Measurements from ENCODE around the gene SHTN1. TPM values are rescaled to one million over a fixed set of nuclear protein-coding genes. Genes with fewer than 3 reads are reported as not detected.

The SHTN1 gene, protein sequence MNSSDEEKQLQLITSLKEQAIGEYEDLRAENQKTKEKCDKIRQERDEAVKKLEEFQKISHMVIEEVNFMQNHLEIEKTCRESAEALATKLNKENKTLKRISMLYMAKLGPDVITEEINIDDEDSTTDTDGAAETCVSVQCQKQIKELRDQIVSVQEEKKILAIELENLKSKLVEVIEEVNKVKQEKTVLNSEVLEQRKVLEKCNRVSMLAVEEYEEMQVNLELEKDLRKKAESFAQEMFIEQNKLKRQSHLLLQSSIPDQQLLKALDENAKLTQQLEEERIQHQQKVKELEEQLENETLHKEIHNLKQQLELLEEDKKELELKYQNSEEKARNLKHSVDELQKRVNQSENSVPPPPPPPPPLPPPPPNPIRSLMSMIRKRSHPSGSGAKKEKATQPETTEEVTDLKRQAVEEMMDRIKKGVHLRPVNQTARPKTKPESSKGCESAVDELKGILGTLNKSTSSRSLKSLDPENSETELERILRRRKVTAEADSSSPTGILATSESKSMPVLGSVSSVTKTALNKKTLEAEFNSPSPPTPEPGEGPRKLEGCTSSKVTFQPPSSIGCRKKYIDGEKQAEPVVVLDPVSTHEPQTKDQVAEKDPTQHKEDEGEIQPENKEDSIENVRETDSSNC
- total RNA-seq (2022; extraction: Qiagen RNA extraction; ENCODE audit: low read depth), result 22.8 to 31.3 TPM (median 27.0 TPM) in 5 replicates

GRCh38 chr10:117005026-117005526 is at the start of gene SHTN1:
TSS of gene SHTN1 (minus strand) at chr10:117005187. CDS start at chr10:117005079, 108 bp downstream.

DNA sequence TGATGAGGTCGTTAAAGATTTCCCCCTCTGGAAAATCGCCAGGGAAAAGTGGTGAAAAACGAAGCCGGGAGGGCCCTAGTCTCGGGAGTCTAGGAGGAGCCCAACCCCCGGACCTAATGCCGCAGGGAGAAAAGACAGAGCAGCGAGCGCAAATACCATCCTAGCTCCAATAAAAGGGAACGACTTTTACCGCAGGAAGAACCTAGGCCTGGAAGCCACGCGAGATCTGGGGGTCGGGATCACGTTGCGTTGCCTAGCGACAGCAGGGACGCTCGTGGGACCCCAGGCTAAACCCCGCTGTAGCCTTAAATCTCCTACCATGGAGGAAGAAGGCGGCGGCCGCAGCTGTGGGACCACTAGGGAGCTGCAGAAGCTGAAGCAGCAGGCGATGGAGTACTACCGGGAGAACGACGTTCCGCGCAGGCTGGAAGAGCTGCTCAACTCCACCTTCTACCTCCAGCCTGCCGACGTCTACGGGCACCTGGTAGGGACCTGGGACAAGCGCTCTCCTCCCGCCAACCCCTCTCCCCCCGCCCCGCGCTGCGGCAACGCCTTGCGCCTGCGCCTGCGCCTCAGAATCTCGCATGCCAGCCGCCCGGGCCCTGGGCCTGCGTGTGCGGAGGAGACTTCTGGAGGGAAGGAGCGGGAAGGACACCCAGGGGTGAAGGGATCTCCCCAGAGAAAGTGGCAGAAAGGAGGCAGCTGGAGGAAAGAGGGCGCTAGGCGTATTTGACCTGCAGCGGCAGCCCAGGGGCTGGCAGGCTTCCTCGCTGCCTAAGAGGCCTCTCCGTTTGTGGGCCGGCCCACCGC is 155.5 kb downstream of the SHTN1 start, which contains the start of gene ENO4:
TSS of gene ENO4 (plus strand) at position 252 of the 810 bp plus-strand sequence. CDS start at position 320, 68 bp downstream.

Other genes with a start within 250 kb of the SHTN1 start
- 0.11 to 0.67 TPM (median 0.34 TPM) in 5 replicates for gene ENO4, start 155.7 kb downstream of the SHTN1 start, total RNA-seq (2022; extraction: Qiagen RNA extraction; ENCODE audit: low read depth)
- 1.3 to 1.9 TPM (median 1.5 TPM) in 5 replicates for gene VAX1, start 133.1 kb upstream of the SHTN1 start, total RNA-seq (2022; extraction: Qiagen RNA extraction; ENCODE audit: low read depth)
- gene KCNK18, start 192.3 kb upstream of the SHTN1 start, total RNA-seq (2022; extraction: Qiagen RNA extraction; ENCODE audit: low read depth), result not detected in 5 replicates
- gene SLC18A2, start 235.9 kb upstream of the SHTN1 start, total RNA-seq (2022; extraction: Qiagen RNA extraction; ENCODE audit: low read depth), result 0.03 to 0.08 TPM (median 0.05 TPM) in 4 of 5 replicates, not detected in the other